Coronary artery (tissue), 2 donors: Measurements from ENCODE around the gene SCN11A.

Experiments
- DNase-seq: peaks from one replicate; pipeline ENCODE4 v3.0.0-alpha.2; 2017; ENCODE audit warnings: low spot score
- H3K27ac ChIP-seq, 2 donors: fragments of 200-600 bp; sonication (generic); one replicate each; pipeline ENCODE4 v1.5.1; 2016 to 2019
- H3K4me3 ChIP-seq: fragments of 200-600 bp; sonication (generic); 2 replicates; pipeline ENCODE4 v1.5.1; 2016; ENCODE audit warnings: mild to moderate bottlenecking, moderate library complexity
- TF ChIP-seq, protein P1 (sequence below): fragments of 200-600 bp; sonication (generic); IDR thresholded peaks from one replicate; pipeline ENCODE4 v1.5.1; 2019; ENCODE audit warnings: antibody characterized with exemption

SCN11A gene

DNA sequence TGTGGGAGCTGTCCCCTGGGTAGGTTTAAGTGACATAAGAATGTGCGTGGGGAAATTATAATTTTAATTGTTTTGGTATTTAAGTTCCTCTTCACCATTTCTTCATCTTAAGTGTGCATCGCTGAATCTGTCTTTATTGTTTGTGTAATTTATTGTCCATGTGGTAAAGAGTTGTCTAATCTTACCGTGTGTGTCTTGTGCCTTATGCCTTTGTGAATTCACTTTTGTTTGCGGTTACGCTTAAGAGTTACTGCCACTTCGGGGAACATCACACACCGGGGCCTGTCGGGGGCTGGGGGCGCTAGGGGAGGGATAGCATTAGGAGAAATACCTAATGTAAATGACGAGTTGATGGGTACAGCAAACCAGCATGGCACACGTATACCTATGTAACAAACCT is 839 bp upstream of the SCN11A start:
- no peak for DNase-seq

DNA sequence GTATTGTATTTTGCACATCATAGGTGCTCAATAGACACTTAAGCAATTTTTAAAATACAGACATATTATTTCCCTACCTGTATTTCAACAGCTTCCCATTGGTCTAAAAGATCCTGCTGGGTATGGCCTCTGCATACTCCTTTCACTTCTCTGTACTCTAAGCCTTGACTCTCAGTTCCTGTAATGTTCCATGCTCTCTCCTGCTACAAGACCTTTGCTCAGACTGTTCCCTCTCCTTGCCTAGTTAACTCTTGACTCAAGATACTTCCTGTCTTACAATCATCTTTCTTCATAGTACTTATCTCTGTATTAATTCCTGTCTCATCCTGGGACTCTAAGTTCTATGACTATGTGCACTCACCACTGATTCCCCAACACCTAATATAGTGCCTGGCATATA is 1.7 kb downstream of the SCN11A start:
- no peak for DNase-seq
- no peak overlapping the region for H3K27ac ChIP-seq

More for the DNA sequence above, 839 bp upstream of the SCN11A start:
- TF ChIP-seq, protein P1, sequence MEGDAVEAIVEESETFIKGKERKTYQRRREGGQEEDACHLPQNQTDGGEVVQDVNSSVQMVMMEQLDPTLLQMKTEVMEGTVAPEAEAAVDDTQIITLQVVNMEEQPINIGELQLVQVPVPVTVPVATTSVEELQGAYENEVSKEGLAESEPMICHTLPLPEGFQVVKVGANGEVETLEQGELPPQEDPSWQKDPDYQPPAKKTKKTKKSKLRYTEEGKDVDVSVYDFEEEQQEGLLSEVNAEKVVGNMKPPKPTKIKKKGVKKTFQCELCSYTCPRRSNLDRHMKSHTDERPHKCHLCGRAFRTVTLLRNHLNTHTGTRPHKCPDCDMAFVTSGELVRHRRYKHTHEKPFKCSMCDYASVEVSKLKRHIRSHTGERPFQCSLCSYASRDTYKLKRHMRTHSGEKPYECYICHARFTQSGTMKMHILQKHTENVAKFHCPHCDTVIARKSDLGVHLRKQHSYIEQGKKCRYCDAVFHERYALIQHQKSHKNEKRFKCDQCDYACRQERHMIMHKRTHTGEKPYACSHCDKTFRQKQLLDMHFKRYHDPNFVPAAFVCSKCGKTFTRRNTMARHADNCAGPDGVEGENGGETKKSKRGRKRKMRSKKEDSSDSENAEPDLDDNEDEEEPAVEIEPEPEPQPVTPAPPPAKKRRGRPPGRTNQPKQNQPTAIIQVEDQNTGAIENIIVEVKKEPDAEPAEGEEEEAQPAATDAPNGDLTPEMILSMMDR = no peak
- Histone ChIP-seq H3K4me3 (peak overlapping the region; percentile 97), H3K27ac (peak overlapping the region; percentile 73 to 95)

DNA sequence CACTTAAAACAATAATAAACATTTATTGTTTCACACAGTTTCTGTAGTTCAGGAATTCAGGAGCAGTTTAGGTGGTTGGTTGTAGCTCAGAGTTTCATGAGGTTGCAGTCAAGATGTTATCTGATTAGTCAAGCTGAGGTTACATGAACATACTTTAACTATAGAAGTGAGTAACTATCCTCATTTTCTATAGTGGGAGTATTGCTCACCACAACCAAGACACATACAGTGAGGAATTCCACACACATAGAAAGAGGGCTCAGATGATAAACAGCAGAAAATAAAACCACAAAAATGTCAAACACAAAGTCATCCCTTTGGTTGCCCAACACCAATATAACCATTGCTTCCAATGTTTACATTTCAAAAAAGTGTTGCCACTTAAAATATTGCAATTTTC is 13.6 kb downstream of the SCN11A start:
- Histone ChIP-seq H3K4me3 (no peak overlapping the region), H3K27ac (no peak overlapping the region)
- no peak for DNase-seq
- TF ChIP-seq, protein P1 = no peak

More for the DNA sequence above, 1.7 kb downstream of the SCN11A start:
- TF ChIP-seq, protein P1 = no peak
- H3K4me3 ChIP-seq = no peak overlapping the region

GRCh38 chr3:39029556-39029955 is 22.2 kb downstream of the SCN11A start:
- DNase-seq = no peak
- TF ChIP-seq, protein P1 = no peak
- H3K27ac ChIP-seq = no peak overlapping the region
- H3K4me3 ChIP-seq = no peak overlapping the region

GRCh38 chr3:39028546-39028945 is 23.2 kb downstream of the SCN11A start:
- H3K4me3 ChIP-seq = no peak overlapping the region
- TF ChIP-seq, protein P1 = no peak
- DNase-seq = no peak
- H3K27ac ChIP-seq = no peak overlapping the region

DNA sequence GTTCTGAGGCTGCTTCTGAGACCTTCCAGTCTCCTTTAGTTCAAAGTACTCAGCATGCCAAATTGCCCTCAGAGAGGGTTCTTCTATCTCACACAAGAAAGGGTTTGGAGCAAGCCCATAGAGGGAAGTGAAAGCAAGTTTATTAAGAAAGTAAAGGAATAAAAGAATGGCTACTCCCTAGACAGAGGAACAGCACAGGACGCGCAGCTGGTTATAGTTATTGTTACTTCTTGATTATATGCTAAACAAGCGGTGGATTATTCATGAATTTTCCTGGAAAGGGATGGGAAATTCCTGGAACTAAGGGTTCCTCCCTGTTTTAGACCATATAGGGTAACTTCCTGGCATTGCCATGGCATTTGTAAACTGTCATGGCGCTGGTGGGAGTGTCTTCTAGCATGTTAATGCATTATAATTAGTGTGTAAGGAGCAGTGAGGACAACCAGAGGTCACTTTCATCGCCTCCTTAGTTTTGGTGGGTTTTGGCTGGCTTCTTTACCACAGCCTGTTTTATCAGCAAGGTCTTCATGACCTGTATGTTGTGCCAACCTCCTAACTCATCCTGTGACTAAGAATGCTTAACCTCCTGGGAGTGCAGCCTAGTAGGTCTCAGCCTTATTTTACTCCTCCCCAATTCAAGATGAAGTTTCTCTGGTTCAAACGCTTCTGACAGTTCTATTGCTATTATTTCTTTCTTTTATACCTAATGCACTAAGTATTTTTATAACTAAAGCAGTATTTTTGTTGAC is 26.3 kb downstream of the SCN11A start:
- DNase-seq = no peak
- TF ChIP-seq, protein P1 = no peak
- no peak overlapping the region for H3K4me3 ChIP-seq
- no peak overlapping the region for H3K27ac ChIP-seq

DNA sequence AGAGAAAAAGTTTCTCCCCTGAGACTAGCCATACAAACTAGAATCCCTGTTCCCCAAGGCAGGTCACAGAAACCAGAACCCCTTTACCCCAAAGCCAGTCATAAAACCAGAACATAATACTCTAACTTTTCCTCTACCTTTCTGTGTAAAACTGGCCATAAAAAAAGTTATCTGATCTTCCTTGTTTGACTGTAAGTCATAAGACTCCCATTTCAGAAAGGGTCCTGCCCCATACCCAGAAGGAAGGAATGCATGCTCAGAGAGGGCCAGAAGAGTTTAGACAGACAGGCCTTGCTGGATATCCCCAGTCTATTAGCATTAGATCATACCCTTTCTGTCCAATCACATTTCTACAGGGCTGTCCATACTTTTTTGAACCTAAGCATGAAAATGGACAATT is 27.2 kb downstream of the SCN11A start:
- DNase-seq = no peak
- TF ChIP-seq, protein P1 = no peak
- Histone ChIP-seq H3K27ac (no peak overlapping the region), H3K4me3 (no peak overlapping the region)
